HG02970 (cell line): ENCODE measurements around the gene GSTT2.
A peak's percentile ranks its signal among the peaks of the same experiment; 100 is the strongest.
"Not testable (repeated sequence)": the region's sequence is repeated elsewhere in the genome, so short reads cannot be mapped to it uniquely, and the experiment has no call there.

Experiments
- ATAC-seq: cut with Tn5 transposase; IDR thresholded peaks from one replicate; pipeline ENCODE4 v1.9.1; 2021; ENCODE audit warnings: mild to moderate bottlenecking, moderate library complexity, moderate number of reproducible peaks; ENCODE audit not compliant: unreplicated experiment, low FRiP score

Gene GSTT2

GRCh38 chr22:23971927-23972326 is 8.0 kb upstream of the GSTT2 start:
- not testable (repeated sequence) for ATAC-seq

DNA sequence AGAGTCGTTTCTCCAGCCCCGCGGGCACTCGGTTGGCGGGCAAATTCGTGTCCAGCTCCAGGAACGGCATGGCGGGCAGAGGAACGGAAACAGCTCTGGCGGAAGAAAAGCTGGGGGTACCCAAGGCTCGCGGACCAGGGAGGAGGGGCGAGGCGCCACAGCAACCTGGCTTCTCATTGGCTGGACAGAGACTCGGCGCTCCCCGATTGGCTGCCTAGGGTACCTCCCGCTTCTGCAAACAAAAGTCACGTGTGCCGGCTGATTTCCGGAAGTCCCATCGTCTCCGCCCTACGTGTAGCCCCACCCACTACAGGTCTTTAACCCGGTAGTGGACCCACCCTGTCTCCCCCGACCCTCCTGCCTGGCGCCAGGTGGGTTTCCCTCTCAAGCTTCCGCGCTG is 5.6 kb upstream of the GSTT2 start, which contains the start of gene DDT:
DDT (minus strand) TSS at position 97 of the 400 bp plus-strand sequence; CDS start at position 70, 27 bp downstream.
- peak; percentile 90 for ATAC-seq

- ATAC-seq, result not testable (repeated sequence)
Measured at GRCh38 chr22:23974836-23975352, 5.0 kb upstream of the GSTT2 start.

GRCh38 chr22:23977304-23977703 is 2.6 kb upstream of the GSTT2 start:
- ATAC-seq, result not testable (repeated sequence)

DNA sequence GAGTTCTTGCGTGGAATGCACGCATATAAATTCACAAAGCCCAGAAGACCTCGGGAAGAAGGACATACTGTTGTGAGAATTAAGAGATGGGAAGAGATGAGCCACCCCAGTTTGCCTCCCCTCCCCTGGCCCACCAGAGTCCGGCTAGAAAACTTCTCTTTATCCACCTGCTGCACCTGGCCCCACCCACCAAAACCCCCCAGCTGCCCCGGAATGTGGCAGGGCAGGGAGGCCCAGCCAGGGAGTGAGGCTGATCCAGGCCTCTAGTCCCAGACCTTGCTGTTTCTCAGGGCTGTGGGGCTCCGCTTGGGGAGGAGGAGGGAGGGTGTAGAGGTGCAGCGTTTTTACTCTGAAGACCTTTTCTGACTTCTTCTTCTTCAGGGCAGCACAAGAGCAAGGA is 633 bp downstream of the GSTT2 start:
- ATAC-seq, result not testable (repeated sequence)

- no peak for ATAC-seq
Measured at GRCh38 chr22:23984430-23984829, 4.5 kb downstream of the GSTT2 start.

GRCh38 chr22:23986089-23986488 is 6.2 kb downstream of the GSTT2 start:
- ATAC-seq, result not testable (repeated sequence)

GRCh38 chr22:23986538-23987178 is 6.7 kb downstream of the GSTT2 start:
- not testable (repeated sequence) for ATAC-seq

GRCh38 chr22:23989583-23990244 is 9.8 kb downstream of the GSTT2 start:
- not testable (repeated sequence) for ATAC-seq

DNA sequence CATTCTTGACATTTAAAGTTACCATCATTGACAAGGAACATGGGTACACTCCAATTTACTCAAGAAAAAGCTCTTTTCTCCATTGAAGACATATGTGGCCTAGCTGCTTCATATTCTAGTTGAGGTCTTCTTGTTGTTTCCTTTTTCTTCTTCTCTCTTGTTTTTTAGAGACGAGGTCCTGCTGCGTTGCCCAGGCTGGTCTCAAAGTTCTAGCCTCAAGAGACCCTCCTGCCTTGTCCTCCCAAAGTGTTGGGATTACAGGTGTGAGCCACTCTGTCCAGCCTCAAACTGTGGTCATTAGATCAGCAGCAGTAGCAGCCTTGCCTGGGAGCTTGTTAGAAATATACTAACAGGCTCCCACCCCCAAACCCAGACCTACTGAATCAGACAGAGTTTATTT is 13.1 kb downstream of the GSTT2 start:
- ATAC-seq, result not testable (repeated sequence)

DNA sequence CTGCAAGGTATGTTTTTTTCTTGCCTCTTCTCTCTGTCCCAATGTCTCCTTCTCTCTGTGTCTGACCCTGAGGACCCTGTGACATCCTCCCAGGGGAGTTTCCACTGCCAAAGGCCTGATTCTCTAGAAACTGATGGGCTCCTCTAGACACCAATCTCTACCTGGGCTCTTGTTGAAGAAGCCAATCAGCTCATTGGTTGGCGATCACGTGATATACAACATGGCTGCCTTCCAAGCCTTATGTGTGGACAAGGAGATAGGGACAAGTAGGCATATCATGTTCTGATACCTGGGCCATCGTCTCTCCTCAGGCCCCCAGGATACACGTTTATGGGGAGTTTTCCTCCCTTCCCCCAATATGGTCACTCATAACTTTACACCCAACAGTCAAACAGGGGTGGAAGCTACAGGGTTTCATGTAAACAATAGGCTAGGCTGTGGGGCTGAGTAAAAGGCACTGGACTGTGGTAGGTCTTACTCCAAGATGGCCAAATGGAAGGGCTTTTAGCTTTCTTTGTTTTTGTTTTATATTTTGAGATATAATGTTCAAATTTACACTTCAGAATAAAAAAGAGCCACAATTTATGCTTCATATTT is 13.7 kb downstream of the GSTT2 start:
- not testable (repeated sequence) for ATAC-seq

- ATAC-seq, result no peak
Measured at GRCh38 chr22:23997092-23997491, 17.2 kb downstream of the GSTT2 start.

- ATAC-seq, result not testable (repeated sequence)
Measured at GRCh38 chr22:23999779-24000178, 19.8 kb downstream of the GSTT2 start.

GRCh38 chr22:24001314-24001713 is 21.4 kb downstream of the GSTT2 start:
- ATAC-seq, result no peak

GRCh38 chr22:24002272-24002671 is 22.3 kb downstream of the GSTT2 start:
- ATAC-seq, result no peak

GRCh38 chr22:24002851-24003250 is 22.9 kb downstream of the GSTT2 start:
- ATAC-seq, result no peak

- no peak for ATAC-seq
Measured at GRCh38 chr22:24003887-24004286, 24.0 kb downstream of the GSTT2 start.

DNA sequence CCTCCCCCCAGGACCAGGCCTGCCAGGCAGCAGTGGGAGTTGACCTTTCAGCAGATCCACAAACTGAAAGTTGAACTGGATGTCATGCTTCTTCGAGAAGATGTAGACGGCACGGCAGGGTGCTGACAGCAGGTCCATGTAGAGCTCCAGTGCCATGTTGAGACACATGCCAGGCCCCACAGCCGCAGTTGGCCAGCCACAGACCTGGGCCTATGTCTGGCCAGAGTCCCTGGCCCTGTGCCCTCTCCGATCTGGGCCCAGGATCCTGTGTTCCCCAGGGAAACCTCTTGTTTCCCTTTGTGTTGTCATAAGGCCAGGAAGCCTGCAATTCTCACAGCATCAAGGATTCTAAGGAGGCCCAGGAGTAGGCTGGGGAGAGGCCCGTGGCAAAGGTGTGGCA is 25.3 kb downstream of the GSTT2 start, which contains the start of gene GSTT4:
GSTT4 (minus strand) TSS at position 253 of the 400 bp plus-strand sequence; CDS start at position 156, 97 bp downstream.
- ATAC-seq, result no peak

DNA sequence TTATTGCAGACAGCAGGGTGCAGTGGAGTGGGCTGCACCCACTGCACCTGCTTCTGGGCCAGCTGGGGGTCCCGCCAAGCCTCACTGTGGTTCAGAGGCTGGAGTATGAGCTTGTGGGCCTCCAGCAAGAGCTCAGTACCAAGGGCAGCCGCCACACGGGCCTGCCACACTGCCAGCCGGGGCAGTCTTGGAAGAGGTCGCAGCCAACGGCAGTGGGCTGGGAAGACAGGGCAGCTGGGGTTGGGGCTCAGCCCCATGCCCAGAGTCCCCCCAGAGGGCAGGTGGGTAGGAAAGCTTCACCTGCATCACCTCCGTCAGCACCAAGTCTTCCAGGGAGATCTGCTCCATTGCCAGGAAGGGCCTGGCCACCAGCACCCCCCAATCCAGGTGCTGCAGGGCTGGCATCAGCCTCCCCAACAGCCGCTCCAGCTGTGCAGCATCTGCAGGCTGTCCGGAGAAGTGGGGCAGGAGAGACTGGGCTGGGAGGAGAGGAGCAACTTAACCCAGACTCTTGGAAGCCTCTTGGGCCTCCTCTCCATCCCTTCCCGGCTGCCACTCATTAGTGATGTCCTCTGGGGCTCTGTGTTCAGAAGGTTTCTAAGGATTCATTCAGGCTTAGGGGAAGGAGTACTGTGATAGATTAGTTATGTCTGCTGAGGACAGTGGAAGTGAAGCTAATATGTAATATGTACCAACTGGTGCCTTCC is 26.4 kb downstream of the GSTT2 start:
- ATAC-seq, result no peak

DNA sequence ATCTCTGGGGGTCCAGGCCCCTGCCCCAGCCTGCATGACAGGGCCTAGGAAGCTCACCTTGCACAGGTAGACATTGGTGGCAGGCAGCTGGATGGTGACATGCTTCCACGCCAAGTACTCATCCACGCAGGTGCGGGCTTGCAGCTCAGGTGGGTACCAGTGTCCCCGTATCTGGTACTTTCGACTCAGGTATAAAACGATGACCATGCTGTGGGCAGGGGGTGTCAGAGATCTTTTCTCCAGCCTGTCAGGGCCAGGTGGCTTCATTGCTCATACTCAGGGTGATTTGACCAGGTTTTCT is 26.9 kb downstream of the GSTT2 start:
- no peak for ATAC-seq
